GM10266 (cell line): ENCODE measurements around the gene TLL2.

Experiments
- DNase-seq: peaks from one replicate; pipeline ENCODE4 v3.0.0; 2012; ENCODE audit errors: extremely low spot score
- CTCF ChIP-seq: IDR thresholded peaks from 2 replicates; pipeline ENCODE4 v1.5.1; 2012; ENCODE audit warnings: mild to moderate bottlenecking, low read depth; ENCODE audit not compliant: control insufficient read depth, insufficient read depth; ENCODE audit errors: missing control alignments

The TLL2 gene

GRCh38 chr10:96507044-96507443 is 6.7 kb downstream of the TLL2 start:
- DNase-seq = no peak
- TF ChIP-seq CTCF = no peak

- no peak for TF ChIP-seq CTCF
- DNase-seq = no peak
These were observed 8.3 kb downstream of the TLL2 start for GRCh38 chr10:96505150-96506136.

- TF ChIP-seq CTCF = no peak
- no peak for DNase-seq
These were observed 11.0 kb downstream of the TLL2 start for GRCh38 chr10:96502561-96503282.

DNA sequence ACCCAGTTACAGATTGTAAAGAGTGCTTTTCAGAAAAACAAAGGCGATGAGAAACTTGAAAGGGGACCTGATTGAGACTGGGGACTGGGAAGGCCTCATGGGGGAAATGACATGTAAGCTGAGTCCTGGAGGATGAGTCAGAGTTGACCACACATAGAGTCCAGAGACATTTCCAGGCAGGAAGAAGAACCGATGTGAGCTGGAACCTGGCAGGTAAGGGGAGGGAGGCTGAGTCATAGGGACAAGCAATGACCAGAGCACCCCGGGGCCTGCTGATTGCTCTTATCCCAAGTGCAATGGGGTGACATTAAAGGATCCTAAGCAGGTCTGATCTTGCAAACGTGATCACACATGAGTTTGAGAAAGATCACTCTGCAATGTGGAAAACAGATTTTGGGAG is 11.7 kb downstream of the TLL2 start:
- TF ChIP-seq CTCF = no peak
- no peak for DNase-seq

GRCh38 chr10:96500519-96500918 is 13.2 kb downstream of the TLL2 start:
- no peak for TF ChIP-seq CTCF
- no peak for DNase-seq

- no peak for TF ChIP-seq CTCF
- DNase-seq = no peak
These were observed 13.7 kb downstream of the TLL2 start for GRCh38 chr10:96500050-96500449.

DNA sequence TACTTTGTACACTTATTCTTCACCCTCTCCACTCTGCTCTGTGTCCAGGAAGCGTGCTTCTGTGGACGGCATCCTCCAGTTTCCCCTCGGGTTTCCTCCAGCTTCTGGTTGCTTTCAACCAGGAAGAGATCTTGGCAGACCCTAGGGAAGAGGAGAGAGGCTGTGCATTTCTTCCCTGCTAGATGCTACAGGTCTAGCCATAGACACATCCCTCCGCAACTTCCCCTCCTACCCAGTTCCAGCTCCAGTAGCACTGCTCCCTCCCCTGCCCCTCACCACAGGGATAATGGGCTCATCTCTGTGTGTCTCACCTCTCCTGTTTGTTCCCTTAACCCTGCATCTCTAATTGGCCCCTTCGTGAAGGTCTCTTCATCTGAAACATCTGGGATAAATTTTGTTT is 16.3 kb downstream of the TLL2 start:
- TF ChIP-seq CTCF = no peak
- no peak for DNase-seq
